Left lung (tissue), 10 donors: ENCODE data around the gene FMO4. TPM values are rescaled to one million over a fixed set of nuclear protein-coding genes. Genes with fewer than 3 reads are reported as not detected.

Source experiments
- ATAC-seq: fragments of 200-7000 bp; cut with Tn5 transposase; one replicate; pipeline ENCODE4 v1.9.1; 2020; ENCODE audit warnings: moderate library complexity
- DNase-seq, 4 donors: peaks; one replicate each; pipeline ENCODE4 v3.0.0-alpha.2; 2013 to 2020
- H3K27ac ChIP-seq, 2 donors: fragments of 200-600 bp; sonication (generic) in 1 of 2; one replicate each; pipeline versions ENCODE4 v1.5.0 to v1.8.0; 2020 to 2021
- H3K27me3 ChIP-seq, 2 donors: fragments of 200-600 bp; sonication (generic) in 1 of 2; one replicate each; pipeline versions ENCODE4 v1.5.0 to v1.8.0; 2020 to 2021
- H3K36me3 ChIP-seq, 2 donors: fragments of 200-600 bp; sonication (generic) in 1 of 2; one replicate each; pipeline versions ENCODE4 v1.5.0 to v1.8.0; 2020 to 2021
- H3K4me1 ChIP-seq, 2 donors: fragments of 200-600 bp; one replicate each; pipeline ENCODE4 v1.8.0; 2021
- H3K4me3 ChIP-seq, 2 donors: fragments of 200-600 bp; sonication (generic) in 1 of 2; one replicate each; pipeline versions ENCODE4 v1.5.0 to v1.8.0; 2020 to 2021; ENCODE audit warnings: mild to moderate bottlenecking in 1 of 2
- H3K9me3 ChIP-seq, 2 donors: fragments of 200-600 bp; sonication (generic) in 1 of 2; one replicate each; pipeline versions ENCODE4 v1.5.0 to v1.8.0; 2020 to 2021
- CTCF ChIP-seq, 2 donors: fragments of 200-600 bp; sonication (generic) in 1 of 2; IDR thresholded peaks; one replicate each; pipeline versions ENCODE4 v1.5.0 to v1.8.0; 2021; ENCODE audit warnings: antibody characterized with exemption in 2 of 2
- intact Hi-C, 2 donors: fragments of 100-400 bp; cut with DNase I; formaldehyde crosslinking; loops; one replicate each; pipeline versions ENCODE4 v1.11.2 to v1.14.2; 2022
- polyA plus RNA-seq, 6 donors: library from polyadenylated mRNA; unstranded; fragments of 120-200 nt; gene quantifications; one replicate each; pipeline ENCODE4 v1.2.1, GENCODE V29; 2013; ENCODE audit not compliant: insufficient read length in 6 of 6
- total RNA-seq, 2 donors: library from RNA; stranded (reverse); fragmentation: NEBNext Ultra II Directional; extraction: Animal tissue kit (Norgen Biotek cat#: 25700); gene quantifications; one replicate each; pipeline ENCODE4 v1.2.1, GENCODE V29; 2021
- donor health status: DM: no; HTN: yes; CAD: no.
- donor health status: DM: no; HTN: no; CAD: no.

FMO4 gene
- total and polyA plus RNA-seq, 8 donors = 4.0 to 19.7 (median 16.2) TPM

GRCh38 chr1:171343727-171344472, 29.9 kb downstream of the FMO4 start:
- Histone ChIP-seq H3K4me1 (no peaks in the 10 kb centered on the region), H3K27me3 (no peaks in the 10 kb centered on the region), H3K27ac (no peak overlapping the region), H3K36me3 (no peaks in the 10 kb centered on the region), H3K4me3 (no peak overlapping the region), H3K9me3 (no peaks in the 10 kb centered on the region)
- ATAC-seq = peak; percentile 33
- DNase-seq = no peak
- intact Hi-C loops = no loop called here
- TF ChIP-seq CTCF (IDR thresholded peaks at IDR 0.05) = no peak

- H3K27me3 ChIP-seq = no peaks in the 10 kb centered on the region
- no peak overlapping the region for H3K27ac ChIP-seq
- no peaks in the 10 kb centered on the region for H3K9me3 ChIP-seq
- ATAC-seq = peak; percentile 12
- intact Hi-C loops = no loop called here
- H3K4me1 ChIP-seq = no peaks in the 10 kb centered on the region
- DNase-seq = peak in 1 of 4 donors; percentile 19
- no peak for TF ChIP-seq CTCF (IDR thresholded peaks at IDR 0.05)
- no peaks in the 10 kb centered on the region for H3K36me3 ChIP-seq
- no peak overlapping the region for H3K4me3 ChIP-seq
Measured at GRCh38 chr1:171344473-171344820, 30.5 kb downstream of the FMO4 start.

DNA sequence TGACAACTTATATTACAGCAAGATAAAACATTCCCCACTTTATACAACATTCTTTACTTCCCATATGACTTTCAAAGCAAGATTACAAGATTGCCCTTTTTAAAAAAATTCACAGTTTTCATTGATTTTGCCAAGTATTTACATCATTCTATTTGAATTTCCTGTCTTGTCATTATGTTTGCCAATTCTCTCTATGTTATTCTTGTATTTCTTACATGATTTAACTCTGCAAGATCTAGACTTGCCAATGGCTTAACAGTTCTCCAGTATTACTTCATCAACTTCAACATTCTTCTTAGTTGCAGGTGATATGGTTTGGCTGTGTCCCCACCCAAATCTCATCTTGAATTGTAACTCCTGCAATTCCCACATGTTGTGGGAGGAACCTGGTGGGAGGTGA, 31.6 kb downstream of the FMO4 start:
- Histone ChIP-seq H3K27me3 (no peaks in the 10 kb centered on the region), H3K27ac (no peak overlapping the region), H3K4me3 (no peak overlapping the region), H3K4me1 (no peaks in the 10 kb centered on the region), H3K36me3 (no peaks in the 10 kb centered on the region), H3K9me3 (no peaks in the 10 kb centered on the region)
- intact Hi-C loops = no loop called here
- no peak for DNase-seq
- ATAC-seq = no peak
- no peak for TF ChIP-seq CTCF (IDR thresholded peaks at IDR 0.05)

DNA sequence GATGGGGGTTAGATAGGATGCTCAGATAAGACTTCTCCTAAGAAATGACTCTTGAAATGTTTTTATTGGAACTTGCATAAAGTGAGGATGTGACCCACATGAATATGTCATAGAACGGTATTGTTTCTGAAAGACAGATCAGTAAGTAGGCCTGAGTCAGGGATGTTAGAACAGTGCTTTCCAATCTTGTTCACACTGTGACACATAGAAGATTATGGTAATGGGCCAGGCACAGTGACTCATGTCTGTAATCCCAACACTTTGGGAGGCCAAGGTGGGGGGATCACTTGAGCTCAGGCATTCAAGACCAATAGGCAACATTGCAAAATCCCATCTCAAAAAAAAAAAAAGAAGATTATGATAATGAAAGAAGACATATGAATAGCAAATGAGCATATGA, 32.9 kb downstream of the FMO4 start:
- Histone ChIP-seq H3K27ac (no peak overlapping the region), H3K4me3 (no peak overlapping the region), H3K4me1 (no peaks in the 10 kb centered on the region), H3K27me3 (no peaks in the 10 kb centered on the region), H3K9me3 (no peaks in the 10 kb centered on the region), H3K36me3 (no peaks in the 10 kb centered on the region)
- TF ChIP-seq CTCF (IDR thresholded peaks at IDR 0.05) = no peak
- DNase-seq (no peak), ATAC-seq (no peak)
- intact Hi-C loops = no loop called here

GRCh38 chr1:171350594-171350993, 36.6 kb downstream of the FMO4 start:
- peak; percentile 18 for ATAC-seq
- intact Hi-C loops = no loop called here
- no peak overlapping the region for H3K4me3 ChIP-seq
- no peak for TF ChIP-seq CTCF (IDR thresholded peaks at IDR 0.05)
- no peaks in the 10 kb centered on the region for H3K36me3 ChIP-seq
- DNase-seq = no peak
- no peaks in the 10 kb centered on the region for H3K9me3 ChIP-seq
- no peaks in the 10 kb centered on the region for H3K4me1 ChIP-seq
- no peaks in the 10 kb centered on the region for H3K27me3 ChIP-seq
- H3K27ac ChIP-seq = no peak overlapping the region
